Measurements from ENCODE around the gene FNTB.

DNA sequence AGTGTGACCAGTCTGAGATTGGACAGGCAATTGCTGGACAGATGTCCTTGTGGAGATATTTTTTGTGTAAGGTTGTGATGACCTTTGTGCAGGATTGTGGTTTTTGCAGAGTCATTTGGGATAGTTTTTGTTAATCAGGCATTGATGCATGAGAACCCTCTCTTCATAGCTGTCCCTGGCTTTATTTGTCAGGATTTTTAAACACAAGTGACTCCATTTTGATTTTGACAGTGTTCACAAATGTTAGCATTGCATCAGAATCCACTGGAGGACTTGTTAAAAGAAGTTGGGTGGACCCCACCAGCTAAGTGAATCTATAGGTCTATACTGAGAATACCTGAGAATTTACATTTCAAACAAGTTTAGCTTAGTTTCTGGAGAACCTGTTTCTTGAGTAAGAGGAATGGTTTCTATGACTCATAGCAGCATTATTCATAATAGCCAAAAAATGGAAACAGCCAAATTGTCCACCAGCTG is 11.8 kb downstream of the FNTB start:
- TF ChIP-seq NFIC (IDR thresholded peaks at IDR 0.05) (no peak), ZBTB7A (IDR thresholded peaks at IDR 0.05; ENCODE audit: low read depth) (no peak), EP300 (IDR thresholded peaks at IDR 0.05; ENCODE audit: borderline replicate concordance) (no peak), YY1 (IDR thresholded peaks at IDR 0.05; ENCODE audit: low read depth) (no peak), TAF1 (IDR thresholded peaks at IDR 0.05; ENCODE audit: low read depth) (no peak), CEBPB (IDR thresholded peaks at IDR 0.05) (no peak), CREB1 (IDR thresholded peaks at IDR 0.05; ENCODE audit: low read depth) (no peak), FOXM1 (IDR thresholded peaks at IDR 0.05; ENCODE audit: borderline replicate concordance, low read depth) (no peak), EGR1 (IDR thresholded peaks at IDR 0.05) (no peak), RAD21 (IDR thresholded peaks at IDR 0.05; ENCODE audit: low read depth) (no peak)
- TF ChIP-seq, protein P1, sequence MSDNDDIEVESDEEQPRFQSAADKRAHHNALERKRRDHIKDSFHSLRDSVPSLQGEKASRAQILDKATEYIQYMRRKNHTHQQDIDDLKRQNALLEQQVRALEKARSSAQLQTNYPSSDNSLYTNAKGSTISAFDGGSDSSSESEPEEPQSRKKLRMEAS (IDR thresholded peaks at IDR 0.05): no peak
- TF ChIP-seq, protein P2, sequence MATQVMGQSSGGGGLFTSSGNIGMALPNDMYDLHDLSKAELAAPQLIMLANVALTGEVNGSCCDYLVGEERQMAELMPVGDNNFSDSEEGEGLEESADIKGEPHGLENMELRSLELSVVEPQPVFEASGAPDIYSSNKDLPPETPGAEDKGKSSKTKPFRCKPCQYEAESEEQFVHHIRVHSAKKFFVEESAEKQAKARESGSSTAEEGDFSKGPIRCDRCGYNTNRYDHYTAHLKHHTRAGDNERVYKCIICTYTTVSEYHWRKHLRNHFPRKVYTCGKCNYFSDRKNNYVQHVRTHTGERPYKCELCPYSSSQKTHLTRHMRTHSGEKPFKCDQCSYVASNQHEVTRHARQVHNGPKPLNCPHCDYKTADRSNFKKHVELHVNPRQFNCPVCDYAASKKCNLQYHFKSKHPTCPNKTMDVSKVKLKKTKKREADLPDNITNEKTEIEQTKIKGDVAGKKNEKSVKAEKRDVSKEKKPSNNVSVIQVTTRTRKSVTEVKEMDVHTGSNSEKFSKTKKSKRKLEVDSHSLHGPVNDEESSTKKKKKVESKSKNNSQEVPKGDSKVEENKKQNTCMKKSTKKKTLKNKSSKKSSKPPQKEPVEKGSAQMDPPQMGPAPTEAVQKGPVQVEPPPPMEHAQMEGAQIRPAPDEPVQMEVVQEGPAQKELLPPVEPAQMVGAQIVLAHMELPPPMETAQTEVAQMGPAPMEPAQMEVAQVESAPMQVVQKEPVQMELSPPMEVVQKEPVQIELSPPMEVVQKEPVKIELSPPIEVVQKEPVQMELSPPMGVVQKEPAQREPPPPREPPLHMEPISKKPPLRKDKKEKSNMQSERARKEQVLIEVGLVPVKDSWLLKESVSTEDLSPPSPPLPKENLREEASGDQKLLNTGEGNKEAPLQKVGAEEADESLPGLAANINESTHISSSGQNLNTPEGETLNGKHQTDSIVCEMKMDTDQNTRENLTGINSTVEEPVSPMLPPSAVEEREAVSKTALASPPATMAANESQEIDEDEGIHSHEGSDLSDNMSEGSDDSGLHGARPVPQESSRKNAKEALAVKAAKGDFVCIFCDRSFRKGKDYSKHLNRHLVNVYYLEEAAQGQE (IDR thresholded peaks at IDR 0.05; ENCODE audit: low read depth): no peak
- TF ChIP-seq, protein P3, sequence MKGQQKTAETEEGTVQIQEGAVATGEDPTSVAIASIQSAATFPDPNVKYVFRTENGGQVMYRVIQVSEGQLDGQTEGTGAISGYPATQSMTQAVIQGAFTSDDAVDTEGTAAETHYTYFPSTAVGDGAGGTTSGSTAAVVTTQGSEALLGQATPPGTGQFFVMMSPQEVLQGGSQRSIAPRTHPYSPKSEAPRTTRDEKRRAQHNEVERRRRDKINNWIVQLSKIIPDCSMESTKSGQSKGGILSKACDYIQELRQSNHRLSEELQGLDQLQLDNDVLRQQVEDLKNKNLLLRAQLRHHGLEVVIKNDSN (IDR thresholded peaks at IDR 0.05): no peak
